GM19099 (cell line): Measurements from ENCODE around the gene SPATA31C2.
"Not testable (repeated sequence)": the region's sequence is repeated elsewhere in the genome, so short reads cannot be mapped to it uniquely, and the experiment has no call there.

ENCODE experiments used
- POLR2A ChIP-seq: IDR thresholded peaks from 3 replicates; pipeline ENCODE4 v1.6.1; 2011; ENCODE audit warnings: low read depth; ENCODE audit not compliant: insufficient read length; ENCODE audit errors: extremely low read depth

The SPATA31C2 gene

GRCh38 chr9:88138375-88138774, at the start of gene SPATA31C2:
Gene SPATA31C2, minus strand, starts transcription at chr9:88138475. Its CDS starts 29 bp downstream, at chr9:88138446.
- not testable (repeated sequence) for TF ChIP-seq POLR2A

- no peak for TF ChIP-seq POLR2A
Measured at GRCh38 chr9:88187631-88188030, 49.4 kb upstream of the SPATA31C2 start.

- TF ChIP-seq POLR2A = no peak
Measured at GRCh38 chr9:88186495-88187110, 48.3 kb upstream of the SPATA31C2 start.

- no peak for TF ChIP-seq POLR2A
Measured at GRCh38 chr9:88184976-88185375, 46.7 kb upstream of the SPATA31C2 start.

- no peak for TF ChIP-seq POLR2A
Measured at GRCh38 chr9:88183798-88184495, 45.7 kb upstream of the SPATA31C2 start.

GRCh38 chr9:88182501-88182900, 44.2 kb upstream of the SPATA31C2 start:
- no peak for TF ChIP-seq POLR2A

- no peak for TF ChIP-seq POLR2A
Measured at GRCh38 chr9:88180081-88180765, 41.9 kb upstream of the SPATA31C2 start.

- no peak for TF ChIP-seq POLR2A
Measured at GRCh38 chr9:88179062-88179521, 40.8 kb upstream of the SPATA31C2 start.

GRCh38 chr9:88178641-88179040, 40.4 kb upstream of the SPATA31C2 start:
- TF ChIP-seq POLR2A = no peak

- no peak for TF ChIP-seq POLR2A
Measured at GRCh38 chr9:88177371-88177770, 39.1 kb upstream of the SPATA31C2 start.

GRCh38 chr9:88174324-88174723, 36.0 kb upstream of the SPATA31C2 start:
- no peak for TF ChIP-seq POLR2A

- no peak for TF ChIP-seq POLR2A
Measured at GRCh38 chr9:88173378-88173999, 35.2 kb upstream of the SPATA31C2 start.

GRCh38 chr9:88169700-88170099, 31.4 kb upstream of the SPATA31C2 start:
- no peak for TF ChIP-seq POLR2A

- TF ChIP-seq POLR2A = no peak
Measured at GRCh38 chr9:88168564-88168963, 30.3 kb upstream of the SPATA31C2 start.

GRCh38 chr9:88166660-88167059, 28.4 kb upstream of the SPATA31C2 start:
- TF ChIP-seq POLR2A = no peak
